H1 (cell line): Measurements from ENCODE around the gene PTPRG. TPM values are rescaled to one million over a fixed set of nuclear protein-coding genes. Genes with fewer than 3 reads are reported as not detected.
A peak's percentile ranks its signal among the peaks of the same experiment; 100 is the strongest.

Experiments used
- CTCF ChIA-PET: fragments of 300-600 bp; sonication (Branson Sonifier 250); formaldehyde crosslinking; loops from one replicate; lab custom pipeline; 2021; ENCODE audit not compliant: partially characterized antibody; lab: Charles Lee
- POLR2A ChIA-PET: fragments of 300-600 bp; sonication (Branson Sonifier 250); formaldehyde crosslinking; loops from one replicate; lab custom pipeline; 2021; ENCODE audit warnings: inconsistent platforms; ENCODE audit not compliant: partially characterized antibody; lab: Charles Lee
- DNase-seq, 2 experiments: peaks; one replicate each; pipeline versions ENCODE4 v3.0.0 to v3.0.0-alpha.2; 2010 to 2022; ENCODE audit warnings: low spot score in 2 of 2, low read depth in 1 of 2, mixed read lengths in 1 of 2
- FAIRE-seq: peaks from 2 replicates; lab custom pipeline; 2011; peaks lifted over from hg19 to GRCh38; lab: Jason Lieb, UNC
- H2AFZ ChIP-seq: 2 replicates; pipeline ENCODE4 v1.8.1; 2012; ENCODE audit warnings: low read length, inconsistent platforms
- H2AK5ac ChIP-seq: 2 replicates; pipeline ENCODE4 v1.6.1; 2013; ENCODE audit warnings: low read depth, low read length
- H2BK120ac ChIP-seq: replicated peaks from 2 replicates; pipeline ENCODE3; 2013; ENCODE audit warnings: low read depth, low read length, inconsistent platforms
- H2BK12ac ChIP-seq: 2 replicates; pipeline ENCODE4 v1.6.1; 2013; ENCODE audit warnings: low read depth, low read length
- H2BK15ac ChIP-seq: 2 replicates; pipeline ENCODE4 v1.6.1; 2013; ENCODE audit warnings: low read length
- H2BK20ac ChIP-seq: 2 replicates; pipeline ENCODE4 v1.6.1; 2013; ENCODE audit warnings: low read length
- H2BK5ac ChIP-seq: 2 replicates; pipeline ENCODE4 v1.6.1; 2013; ENCODE audit warnings: low read depth, low read length
- H3K14ac ChIP-seq: 2 replicates; pipeline ENCODE4 v1.6.1; 2013; ENCODE audit warnings: inconsistent platforms; ENCODE audit not compliant: insufficient read length
- H3K18ac ChIP-seq: 2 replicates; pipeline ENCODE4 v1.6.1; 2013; ENCODE audit warnings: low read length; ENCODE audit errors: extremely low read depth
- H3K23ac ChIP-seq: 2 replicates; pipeline ENCODE4 v1.6.1; 2013; ENCODE audit warnings: inconsistent platforms; ENCODE audit not compliant: insufficient read length
- H3K23me2 ChIP-seq: 2 replicates; pipeline ENCODE4 v1.6.1; 2013; ENCODE audit warnings: low read depth, low read length
- H3K27ac ChIP-seq: 2 replicates; pipeline ENCODE4 v1.6.1; 2011; ENCODE audit warnings: low read depth, low read length, inconsistent platforms
- H3K27me3 ChIP-seq, 4 experiments: replicated peaks in 1 of 4; 1 replicate in 1 of 4; 2 replicates in 3 of 4; pipeline versions ENCODE4 v1.6.1 to v1.8.1; 2011 to 2013; ENCODE audit warnings: low read length in 3 of 4, mild to moderate bottlenecking in 3 of 4, inconsistent platforms in 2 of 4, mixed read lengths in 2 of 4, moderate library complexity in 1 of 4; ENCODE audit not compliant: control insufficient read depth in 3 of 4, insufficient read depth in 3 of 4; ENCODE audit errors: extremely low read depth in 1 of 4
- H3K36me3 ChIP-seq, 4 experiments: 2 replicates each; pipeline versions ENCODE4 v1.6.1 to v1.8.1; 2011 to 2013; ENCODE audit warnings: mild to moderate bottlenecking in 4 of 4, low read length in 3 of 4, moderate library complexity in 2 of 4, control low read depth in 1 of 4, inconsistent platforms in 1 of 4; ENCODE audit not compliant: insufficient read depth in 4 of 4, control insufficient read depth in 2 of 4
- H3K4ac ChIP-seq: replicated peaks from 2 replicates; pipeline ENCODE3; 2013; ENCODE audit warnings: low read length, low read depth, mixed read lengths, inconsistent platforms; ENCODE audit not compliant: insufficient read length
- H3K4me1 ChIP-seq, 4 experiments: replicated peaks in 1 of 4; 1 replicate in 1 of 4; 2 replicates in 3 of 4; pipeline versions ENCODE4 v1.6.1 to v1.8.1; 2011 to 2013; ENCODE audit warnings: low read length in 3 of 4, inconsistent platforms in 2 of 4, mixed read lengths in 1 of 4; ENCODE audit not compliant: insufficient read depth in 4 of 4, control insufficient read depth in 3 of 4
- H3K4me2 ChIP-seq, 2 experiments: 2 replicates each; pipeline versions ENCODE4 v1.6.1 to v1.8.1; 2011 to 2013; ENCODE audit warnings: low read depth in 2 of 2, low read length in 2 of 2, control low read depth in 1 of 2, inconsistent platforms in 1 of 2, mild to moderate bottlenecking in 1 of 2; ENCODE audit not compliant: insufficient read depth in 1 of 2
- H3K4me3 ChIP-seq, 4 experiments: fragments of 200-600, 300-600 bp in 1 of 4; sonication (generic), shearing (Covaris generic), sonication (Bioruptor Twin) in 1 of 4; 2 replicates each; pipeline versions ENCODE4 v1.5.1 to v1.8.1; 2011 to 2016; ENCODE audit warnings: low read length in 4 of 4, low read depth in 3 of 4, control low read depth in 2 of 4, inconsistent platforms in 2 of 4, mild to moderate bottlenecking in 2 of 4, mixed read lengths in 1 of 4, moderate library complexity in 1 of 4; ENCODE audit not compliant: insufficient read depth in 2 of 4; ENCODE audit errors: extremely low read depth in 1 of 4
- H3K56ac ChIP-seq: replicated peaks from 2 replicates; pipeline ENCODE3; 2013; ENCODE audit warnings: low read depth, mild to moderate bottlenecking, mixed read lengths, low read length, inconsistent platforms; ENCODE audit not compliant: insufficient read length
- H3K79me1 ChIP-seq: 2 replicates; pipeline ENCODE4 v1.6.1; 2013; ENCODE audit warnings: low read depth, low read length, control low read depth
- H3K79me2 ChIP-seq, 2 experiments: 2 replicates each; pipeline versions ENCODE4 v1.6.1 to v1.8.1; 2012 to 2013; ENCODE audit warnings: low read length in 2 of 2, mild to moderate bottlenecking in 2 of 2, inconsistent platforms in 1 of 2; ENCODE audit not compliant: insufficient read depth in 2 of 2, control insufficient read depth in 1 of 2
- H3K9ac ChIP-seq, 4 experiments: replicated peaks in 1 of 4; 1 replicate in 1 of 4; 2 replicates in 3 of 4; pipeline versions ENCODE4 v1.6.1 to v1.8.1; 2011 to 2013; ENCODE audit warnings: low read depth in 3 of 4, low read length in 3 of 4, control low read depth in 2 of 4, mild to moderate bottlenecking in 2 of 4, moderate library complexity in 2 of 4, inconsistent platforms in 1 of 4; ENCODE audit errors: extremely low read depth in 1 of 4
- H3K9me3 ChIP-seq, 2 experiments: 2 replicates each; pipeline versions ENCODE4 v1.6.1 to v1.8.1; 2012 to 2013; ENCODE audit warnings: mild to moderate bottlenecking in 2 of 2, moderate library complexity in 2 of 2, control low read depth in 1 of 2, inconsistent platforms in 1 of 2, low read depth in 1 of 2, low read length in 1 of 2, mixed read lengths in 1 of 2; ENCODE audit not compliant: insufficient read depth in 2 of 2
- H4K20me1 ChIP-seq, 2 experiments: replicated peaks in 1 of 2; 2 replicates each; pipeline versions ENCODE3 to v1.8.1; 2011 to 2013; ENCODE audit warnings: inconsistent platforms in 2 of 2, low read length in 2 of 2, mild to moderate bottlenecking in 1 of 2; ENCODE audit not compliant: insufficient read depth in 2 of 2, control insufficient read depth in 1 of 2
- H4K5ac ChIP-seq: 2 replicates; pipeline ENCODE4 v1.6.1; 2013; ENCODE audit warnings: low read length, low read depth, mixed read lengths, inconsistent platforms; ENCODE audit not compliant: insufficient read length
- H4K8ac ChIP-seq: 2 replicates; pipeline ENCODE4 v1.8.0; 2013; ENCODE audit warnings: mild to moderate bottlenecking, moderate library complexity, low read length, inconsistent platforms; ENCODE audit not compliant: insufficient read depth; ENCODE audit errors: extremely low read depth
- H4K91ac ChIP-seq: replicated peaks from 2 replicates; pipeline ENCODE3; 2013; ENCODE audit warnings: low read length, mixed read lengths, inconsistent platforms; ENCODE audit not compliant: insufficient read length
- BACH1 ChIP-seq: IDR thresholded peaks from 2 replicates; pipeline ENCODE4 v1.6.1; 2012; ENCODE audit warnings: low read length, improper control_type of control experiment
- BCL11A ChIP-seq, 2 experiments: IDR thresholded peaks; one replicate each; pipeline ENCODE4 v1.6.1; 2011; ENCODE audit warnings: low read depth in 2 of 2, low read length in 2 of 2, mild to moderate bottlenecking in 2 of 2
- CEBPB ChIP-seq: IDR thresholded peaks from 2 replicates; pipeline ENCODE4 v1.6.1; 2012; ENCODE audit warnings: low read depth, low read length
- CHD1 ChIP-seq: IDR thresholded peaks from 2 replicates; pipeline ENCODE4 v1.6.1; 2012; ENCODE audit warnings: low read depth, low read length, improper control_type of control experiment
- FOSL1 ChIP-seq: IDR thresholded peaks from 2 replicates; pipeline ENCODE4 v1.6.1; 2011; ENCODE audit warnings: mild to moderate bottlenecking, low read depth, low read length, moderate library complexity; ENCODE audit not compliant: insufficient read depth
- JUN ChIP-seq: IDR thresholded peaks from 2 replicates; pipeline ENCODE4 v1.6.1; 2011; ENCODE audit warnings: low read depth, mild to moderate bottlenecking, improper control_type of control experiment, low read length
- PHF8 ChIP-seq: fragments of 200-600 bp; sonication (generic); conservative IDR thresholded peaks from 2 replicates; pipeline ENCODE4 v1.7.1; 2012; ENCODE audit warnings: low read depth, mild to moderate bottlenecking, inconsistent platforms, low read length, moderate library complexity
- RXRA ChIP-seq: IDR thresholded peaks from 2 replicates; pipeline ENCODE4 v1.6.1; 2011; ENCODE audit warnings: low read depth, mild to moderate bottlenecking, low read length, moderate library complexity; ENCODE audit not compliant: insufficient read depth
- SIN3A ChIP-seq, 2 experiments: IDR thresholded peaks in 1 of 2; conservative IDR thresholded peaks in 1 of 2; 2 replicates each; pipeline ENCODE4 v1.6.1; 2011 to 2012; ENCODE audit warnings: low read length in 2 of 2, improper control_type of control experiment in 1 of 2, low read depth in 1 of 2, mild to moderate bottlenecking in 1 of 2
- SIX5 ChIP-seq: IDR thresholded peaks from 2 replicates; pipeline ENCODE4 v1.6.1; 2011; ENCODE audit warnings: mild to moderate bottlenecking, low read depth, low read length
- SP4 ChIP-seq: IDR thresholded peaks from 2 replicates; pipeline ENCODE4 v1.6.1; 2012; ENCODE audit warnings: low read length, inconsistent platforms
- YY1 ChIP-seq: IDR thresholded peaks from 2 replicates; pipeline ENCODE4 v1.6.1; 2011; ENCODE audit warnings: low read depth, mild to moderate bottlenecking, low read length
- WGBS, 2 experiments: shearing (Covaris generic) in 1 of 2; methylation state at CpG; one replicate each; pipeline versions ENCODE4 v1.1.6 to v1.1.7; 2013 to 2015; ENCODE audit warnings: low lambda C conversion rate in 2 of 2, mixed read lengths in 2 of 2, inconsistent platforms in 1 of 2, low coverage in 1 of 2, missing lambda C conversion rate in 1 of 2; ENCODE audit not compliant: insufficient replicate concordance in 2 of 2, insufficient coverage in 1 of 2, insufficient read length in 1 of 2; ENCODE audit errors: extremely low coverage in 1 of 2, missing lambda C conversion rate in 1 of 2; 5-methylcytosine and 5-hydroxymethylcytosine counted together
- polyA plus RNA-seq, 7 experiments: library from polyadenylated mRNA; depleted of rRNA in 3 of 7; stranded (reverse) in 5 of 7; unstranded in 2 of 7; fragments of >200 nt in 5 of 7; fragments of 200-250 nt in 2 of 7; gene quantifications; 1 replicate in 5 of 7; 2 replicates in 1 of 7; 4 replicates in 1 of 7; pipeline versions ENCODE4 v1.2.1 to v1.2.3, GENCODE V29; 2011 to 2013; ENCODE audit warnings: missing spikeins in 2 of 7, mixed read lengths in 2 of 7
- total RNA-seq: library from RNA; stranded (reverse); fragmentation: NEBNext Ultra II Directional; extraction: Animal tissue kit (Norgen Biotek cat#: 25700); gene quantifications from 2 replicates; pipeline ENCODE4 v1.2.1, GENCODE V29; 2021

Gene PTPRG
- total and polyA plus RNA-seq, 2 of the 8 experiments (the other 6 are each of a cell fraction or from before 2014, with no cell fraction given): 23.3 to 96.2 TPM

GRCh38 chr3:62169906-62170660 lies 608.7 kb downstream of the PTPRG start:
- Histone ChIP-seq H2BK5ac (peak overlapping the region; percentile 13; the same call in 1 of the 2 replicates), H2BK15ac (no peak overlapping the region), H3K23me2 (no peaks in the 10 kb centered on the region), H3K4me3 (no peak overlapping the region), H3K18ac (no peak overlapping the region), H3K27me3 (no peaks in the 10 kb centered on the region), H4K8ac (no peak overlapping the region), H3K36me3 (peaks cover 0 to 4% (median 0%) of the 10 kb centered on the region in 4 experiments; a peak in 2 of 8 replicates), H4K91ac (no peak overlapping the region), H3K14ac (no peak overlapping the region), H2BK12ac (no peak overlapping the region), H2BK20ac (no peak overlapping the region), H3K79me2 (no peaks in the 10 kb centered on the region), H3K27ac (no peak overlapping the region), H4K5ac (no peak overlapping the region), H3K9ac (no peak overlapping the region), H2AFZ (no peak overlapping the region), H2AK5ac (no peak overlapping the region), H3K23ac (no peak overlapping the region), H3K4me2 (no peak overlapping the region; a peak in 1 of 4 replicates), H3K4ac (no peak overlapping the region), H4K20me1 (peaks cover 0 to 2% of the 10 kb centered on the region in 2 experiments), H3K4me1 (peaks cover 0 to 3% (median 1%) of the 10 kb centered on the region in 4 experiments; a peak in 2 of 7 replicates), H3K9me3 (no peaks in the 10 kb centered on the region), H3K56ac (no peak overlapping the region), H2BK120ac (no peak overlapping the region), H3K79me1 (peaks cover 2% of the 10 kb centered on the region; the same call in 1 of the 2 replicates)
- FAIRE-seq: no peak
- POLR2A ChIA-PET: interaction anchor here (1.0 to 1.3 kb wide), 2 partner anchors 10 to 607 kb away, joined by 3 read pairs; no protein-coding TSS in a partner anchor
- CTCF ChIA-PET: interaction anchor here (0.6 to 4.9 kb wide), 6 partner anchors 14 to 342 kb away, joined by 3 to 19 read pairs (median 5); no protein-coding TSS in a partner anchor
- 91% methylated on average over 4 of the region's 4 CpGs; no CpG with 5 or more reads in 1 of the 2 experiments for WGBS, 2 experiments
- no peak for DNase-seq
- no peak for TF ChIP-seq RXRA
- no peak for TF ChIP-seq BCL11A (IDR thresholded peaks at IDR 0.05; ENCODE audit: low read depth in 2 of 2, low read length in 2 of 2)
- no peak for TF ChIP-seq SP4
- TF ChIP-seq PHF8: no peak
- TF ChIP-seq JUN: no peak
- TF ChIP-seq FOSL1: no peak
- TF ChIP-seq YY1: no peak
- no peak for TF ChIP-seq BACH1
- TF ChIP-seq SIN3A (conservative IDR thresholded peaks at IDR 0.05 in 1 of 2, IDR thresholded peaks at IDR 0.05 in 1 of 2; ENCODE audit: low read depth in 1 of 2, low read length in 2 of 2): no peak
- TF ChIP-seq CHD1: no peak
- no peak for TF ChIP-seq CEBPB
- TF ChIP-seq SIX5: no peak
